CD4-positive, alpha-beta T cell treated with Interleukin-17A for 4 hours (primary cell): ENCODE data around the gene RCC1.
A peak's percentile ranks its signal among the peaks of the same experiment; 100 is the strongest.
"Not testable (repeated sequence)": the region's sequence is repeated elsewhere in the genome, so short reads cannot be mapped to it uniquely, and the experiment has no call there.

Source experiments
- DNase-seq: peaks from one replicate; pipeline ENCODE4 v3.0.0-alpha.2; 2020; ENCODE audit warnings: mixed read lengths

RCC1 gene

DNA sequence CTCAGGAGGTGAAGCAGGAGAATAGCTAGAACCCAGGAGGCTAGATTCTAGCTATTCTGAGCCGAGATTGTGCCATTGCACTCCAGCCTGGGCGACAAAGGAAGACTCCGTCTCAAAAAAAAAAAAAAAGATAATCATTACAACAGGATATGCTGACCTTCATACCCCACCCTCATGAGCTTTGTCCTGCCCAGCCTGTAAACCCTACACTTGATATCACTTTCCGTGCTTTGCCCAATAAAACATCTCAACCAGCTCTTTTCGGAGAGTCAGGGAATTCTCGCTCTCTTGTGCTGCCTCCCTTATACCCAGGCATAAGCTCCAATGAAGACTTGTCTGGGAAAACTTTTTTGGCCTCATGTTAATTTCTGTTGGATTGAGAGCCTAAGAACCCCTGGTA, 45.5 kb downstream of the RCC1 start:
- DNase-seq: no peak

GRCh38 chr1:28552758-28553663, 47.2 kb downstream of the RCC1 start, which contains the start of gene TRNAU1AP:
TSS of gene TRNAU1AP (plus strand) at chr1:28553085. CDS start at chr1:28553111, 26 bp downstream.
- DNase-seq: peak; percentile 98

- DNase-seq: no peak
Observed at GRCh38 chr1:28560886-28561285, 55.0 kb downstream of the RCC1 start.

DNA sequence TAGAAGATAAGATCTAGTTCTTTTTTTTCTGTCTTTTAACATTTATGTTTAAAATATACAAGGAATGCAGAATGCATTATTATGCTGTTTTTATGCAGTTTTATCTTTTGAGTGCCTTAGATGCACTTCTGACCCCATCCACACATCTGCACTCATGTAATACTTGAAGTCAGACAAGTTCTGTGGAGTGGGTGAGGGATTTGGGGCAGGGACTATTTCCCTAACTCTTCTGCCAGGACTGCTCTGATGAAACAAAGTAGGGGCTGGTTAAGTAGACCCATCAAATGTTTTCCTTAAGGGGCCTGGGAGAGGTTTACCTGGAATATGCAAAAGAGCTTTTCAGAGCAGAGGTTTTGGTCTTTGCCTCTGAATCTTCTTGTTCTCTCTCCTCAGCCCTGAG, 58.5 kb downstream of the RCC1 start:
- DNase-seq: no peak

GRCh38 chr1:28565040-28565439, 59.2 kb downstream of the RCC1 start:
- no peak for DNase-seq

DNA sequence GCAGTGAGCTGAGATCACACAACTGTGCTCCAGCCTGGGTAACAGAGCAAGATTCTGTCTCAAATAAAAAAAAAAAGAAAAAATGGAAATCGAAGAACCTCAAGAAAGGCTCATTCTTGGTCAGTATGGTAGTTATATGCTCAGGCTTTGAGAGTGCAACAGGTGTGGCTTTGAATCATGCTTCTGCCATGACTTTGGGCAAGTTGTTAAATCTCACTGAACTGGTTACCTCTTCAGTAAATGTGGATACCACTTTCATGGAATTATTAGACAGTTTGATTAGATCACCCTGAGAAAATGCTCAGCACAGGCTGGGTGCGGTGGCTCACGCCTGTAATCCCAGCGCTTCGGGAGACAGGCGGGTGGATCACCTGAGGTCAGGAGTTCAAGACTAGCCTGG, 59.9 kb downstream of the RCC1 start:
- no peak for DNase-seq

DNA sequence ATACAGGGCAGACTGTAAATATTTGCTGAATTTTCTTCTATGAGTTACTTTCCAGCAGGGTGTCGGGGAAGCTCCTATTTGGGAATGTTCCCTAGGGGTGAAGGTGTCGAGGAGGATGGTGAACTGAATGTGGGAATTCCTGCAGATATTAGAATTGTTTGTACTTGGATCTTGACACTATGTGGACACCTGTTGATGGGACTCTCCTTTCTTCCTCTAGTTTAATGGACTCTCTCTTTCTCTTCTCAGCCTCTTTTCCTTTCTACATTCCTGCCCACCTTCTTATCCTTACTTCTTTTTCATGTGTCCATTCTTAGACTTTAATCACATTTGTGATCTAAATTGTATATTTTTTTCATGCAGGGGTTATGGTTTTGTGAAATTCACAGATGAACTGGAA, 61.1 kb downstream of the RCC1 start:
- DNase-seq: no peak

DNA sequence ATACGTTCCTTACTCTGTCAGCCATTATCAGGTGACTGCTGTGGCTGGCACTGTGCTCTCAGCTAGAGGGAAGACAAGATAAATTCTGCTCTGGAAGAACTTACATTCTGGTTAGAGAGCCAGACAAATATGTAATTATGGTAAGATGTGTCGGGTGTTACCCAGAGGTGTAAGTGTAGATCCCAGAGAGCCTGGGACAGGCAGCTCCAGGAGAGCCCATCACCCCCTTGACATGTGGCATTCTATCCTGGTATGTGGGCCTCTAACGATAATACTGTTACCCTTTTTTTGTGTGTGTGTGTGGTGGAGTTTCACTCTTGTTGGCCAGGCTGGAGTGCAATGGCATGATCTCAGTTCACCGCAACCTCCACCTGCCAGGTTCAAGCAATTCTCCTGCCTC, 66.1 kb downstream of the RCC1 start:
- no peak for DNase-seq

GRCh38 chr1:28572891-28573290, 67.0 kb downstream of the RCC1 start:
- not testable (repeated sequence) for DNase-seq

- no peak for DNase-seq
Observed at GRCh38 chr1:28573564-28573963, 67.7 kb downstream of the RCC1 start.

GRCh38 chr1:28577052-28577678, 71.3 kb downstream of the RCC1 start:
- no peak for DNase-seq

DNA sequence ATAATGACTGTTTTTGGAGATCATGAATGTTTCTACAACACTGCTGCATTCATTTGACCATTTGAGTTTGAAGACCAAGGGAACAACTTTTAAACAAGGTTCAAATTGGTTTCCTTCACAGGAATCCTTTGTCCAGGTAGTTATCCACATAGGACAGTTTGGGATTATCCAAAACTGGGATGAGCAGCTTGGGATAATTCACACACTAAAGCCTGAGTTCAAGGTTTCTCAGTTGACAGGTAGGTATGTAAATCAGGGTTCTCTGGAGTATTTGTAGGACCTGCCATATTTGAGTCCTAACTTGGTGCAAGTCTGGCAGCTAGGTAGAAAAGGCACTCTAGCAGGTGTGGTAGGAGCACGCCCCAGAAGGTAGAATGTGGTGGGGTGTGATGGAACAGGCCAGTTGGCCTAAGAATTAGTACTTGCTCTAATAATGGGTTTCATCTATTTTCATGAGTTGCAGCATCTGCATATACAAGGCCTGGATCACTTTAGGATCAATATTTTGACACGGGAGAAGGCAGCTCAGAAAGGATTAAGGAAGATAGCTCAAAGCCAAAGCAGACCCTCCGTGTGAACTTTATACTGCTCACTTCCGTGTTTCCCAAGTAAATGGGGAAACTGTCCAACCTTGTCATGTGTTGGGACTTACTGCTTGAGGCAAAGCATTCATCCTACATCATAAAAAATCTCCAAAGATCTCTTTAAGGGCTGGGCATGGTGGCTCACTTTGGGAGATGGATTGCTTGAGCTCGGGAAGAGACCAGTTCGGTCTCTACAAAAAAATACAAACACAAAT, 72.1 kb downstream of the RCC1 start:
- no peak for DNase-seq

GRCh38 chr1:28578696-28579218, 72.9 kb downstream of the RCC1 start:
- DNase-seq: no peak

DNA sequence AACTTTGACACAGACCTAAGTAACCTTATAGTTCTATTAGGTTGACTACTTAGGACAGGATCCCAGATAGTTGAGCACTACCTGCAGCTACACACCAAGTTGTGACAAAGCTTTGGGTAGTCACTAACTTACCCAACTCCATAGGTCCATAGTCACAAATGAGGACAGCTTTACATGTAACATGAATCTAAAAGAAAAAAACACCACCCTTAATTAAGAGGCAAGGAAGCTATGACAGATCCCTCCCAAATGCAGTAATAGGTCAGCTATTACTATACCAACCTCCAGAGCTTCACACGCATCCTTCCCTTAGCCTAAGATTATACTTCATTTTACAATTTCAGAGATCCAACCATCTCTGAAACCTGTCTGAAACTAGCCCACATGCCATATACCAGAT, 73.6 kb downstream of the RCC1 start:
- no peak for DNase-seq

GRCh38 chr1:28580722-28581530, 75.1 kb downstream of the RCC1 start:
- DNase-seq: peak; percentile 73

- peak; percentile 95 for DNase-seq
Observed at GRCh38 chr1:28581531-28582247, 75.8 kb downstream of the RCC1 start.

DNA sequence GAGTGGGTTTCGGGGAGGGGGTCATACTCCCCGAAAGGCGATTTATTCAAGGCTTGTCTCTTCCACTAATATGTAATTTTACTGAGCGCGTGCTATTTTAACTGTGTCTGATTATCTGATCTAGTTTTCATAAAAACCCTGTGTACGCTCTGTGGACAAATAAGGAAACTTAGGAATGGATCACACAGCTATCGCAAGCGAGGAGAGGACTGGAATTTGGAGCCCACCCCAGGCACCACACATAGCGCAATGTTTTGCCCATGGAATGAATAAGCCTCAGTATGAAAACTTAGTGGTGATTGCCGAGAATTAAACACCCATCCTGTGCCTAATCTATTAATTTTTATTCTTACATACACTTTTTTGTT, 76.4 kb downstream of the RCC1 start:
- no peak for DNase-seq

DNA sequence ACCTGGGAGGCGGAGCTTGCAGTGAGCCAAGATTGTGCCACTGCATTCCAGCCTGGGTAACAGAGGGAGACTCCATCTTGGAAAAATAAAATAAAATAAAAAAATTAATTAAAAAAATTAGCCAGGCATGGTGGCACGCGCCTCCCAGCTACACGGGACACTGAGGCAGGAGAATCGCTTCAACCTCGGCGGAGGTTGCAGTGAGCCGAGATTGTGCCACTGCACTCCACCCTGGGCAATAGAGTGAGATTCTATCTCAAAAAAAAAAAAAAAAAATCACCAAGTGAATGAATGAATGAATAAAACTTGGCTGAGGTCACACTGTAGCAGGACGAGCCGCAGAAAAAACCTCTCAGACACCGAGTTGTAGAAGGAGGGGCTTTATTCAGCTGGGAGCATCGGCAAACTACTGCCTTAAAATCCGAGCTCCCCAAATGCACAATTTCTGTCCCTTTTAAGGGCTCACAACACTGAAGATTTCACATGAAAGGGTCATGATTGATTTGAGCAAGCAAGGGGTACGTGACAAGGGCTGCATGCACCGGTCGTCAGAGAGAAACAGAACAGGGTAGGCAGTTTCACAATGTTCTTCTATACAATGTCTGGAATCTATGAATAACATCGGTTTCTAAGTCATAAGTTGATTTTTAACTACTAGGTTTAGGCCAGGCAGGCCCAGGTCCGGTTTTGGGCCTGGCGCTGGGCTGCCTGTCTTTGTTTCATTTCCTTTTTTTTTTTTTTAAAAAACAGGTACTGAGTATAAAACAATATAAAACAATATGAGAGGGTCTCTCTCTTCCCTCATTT, 80.9 kb downstream of the RCC1 start:
- DNase-seq: not testable (repeated sequence)
